ENCODE data around the gene DVL1. TPM values are rescaled to one million over a fixed set of nuclear protein-coding genes. Genes with fewer than 3 reads are reported as not detected.

Gene DVL1
- total and polyA plus RNA-seq, 10 of the 15 experiments (the other 5 are each of a cell fraction or from before 2014, with no cell fraction given) = 0.10 to 31.1 (median 4.6) TPM

DNA sequence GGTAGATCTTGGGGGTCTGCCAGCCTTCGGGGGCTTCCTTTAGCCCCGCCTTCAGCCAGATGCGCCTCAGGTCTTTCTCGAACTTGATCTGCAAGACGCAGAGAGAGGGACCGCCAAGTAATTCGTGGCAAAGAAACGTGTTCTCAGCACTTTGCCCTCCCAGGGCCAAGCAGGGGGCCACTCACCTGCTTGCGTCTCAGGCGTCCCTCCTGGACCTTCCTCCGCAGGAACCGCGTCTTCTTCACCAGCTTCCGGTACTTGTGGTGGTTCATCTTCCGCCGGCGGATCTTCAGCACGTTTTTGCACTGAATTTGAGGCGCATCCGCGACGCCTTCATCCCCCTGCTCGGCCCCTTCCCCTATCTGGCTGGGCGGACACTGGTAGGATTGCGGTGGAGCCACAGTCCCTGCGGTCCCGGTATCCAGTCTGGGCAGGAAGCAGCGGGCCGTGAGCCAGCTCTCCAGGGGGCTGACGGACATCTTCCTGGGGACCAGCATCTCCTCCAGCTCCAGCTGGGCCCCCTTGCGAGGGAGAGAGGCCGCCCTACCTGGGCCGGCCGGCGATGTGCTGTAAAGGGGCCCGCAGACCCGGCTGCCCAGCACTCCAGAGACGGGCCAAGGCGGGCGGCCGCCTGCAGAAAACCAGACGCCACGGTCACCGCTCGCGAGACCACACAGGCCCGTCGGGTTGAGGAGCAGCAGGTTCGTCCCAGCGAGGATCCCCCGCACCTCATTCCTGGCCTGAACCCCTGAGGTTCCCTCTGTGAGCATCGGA is 24.8 kb upstream of the DVL1 start:
- Histone ChIP-seq H2AFZ (ENCODE audit: control insufficient read depth, low read depth, low read length) (no peak overlapping the region), H3K4me3 (peak overlapping the region; percentile 94), H3K27me3 (replicated peaks in 1 of 2; ENCODE audit: control insufficient read depth in 2 of 2, insufficient read depth in 2 of 2, low read length in 1 of 2) (no peaks in the 10 kb centered on the region), H3K9me3 (replicated peaks; ENCODE audit: control insufficient read depth, insufficient read depth, low read length) (no peaks in the 10 kb centered on the region), H3K36me3 (ENCODE audit: control insufficient read depth in 2 of 2, insufficient read depth in 2 of 2, low read length in 1 of 2) (peaks cover 0 to 3% of the 10 kb centered on the region in 2 experiments; a peak in 2 of 4 replicates), H3K4me2 (ENCODE audit: control insufficient read depth, insufficient read depth) (peak overlapping the region; percentile 95), H3K79me2 (ENCODE audit: control insufficient read depth, insufficient read depth, low read length) (peaks cover 30% of the 10 kb centered on the region), H3K4me1 (ENCODE audit: control insufficient read depth, insufficient read depth, low read length) (peaks cover 24% of the 10 kb centered on the region), H3K27ac (ENCODE audit: control insufficient read depth, insufficient read depth) (peak overlapping the region; percentile 86), H3K9ac (ENCODE audit: control insufficient read depth, insufficient read depth, low read length) (peak overlapping the region; percentile 95), H4K20me1 (ENCODE audit: control insufficient read depth, insufficient read depth) (no peaks in the 10 kb centered on the region)
- POLR2A ChIA-PET = interaction anchor here (1.2 to 2.5 kb wide), 2 partner anchors 25 to 131 kb away, joined by 3 to 17 read pairs; partner anchors contain the start of gene CCNL2
- intact Hi-C loops (cut with micrococcal nuclease; ENCODE audit: unreplicated experiment) = loop anchor here (2.0 to 10.0 kb wide), 2 partner anchors 65 to 131 kb away; partner anchors contain the start of gene PUSL1
- FAIRE-seq (no peak), DNase-seq (ENCODE audit: low read depth, low spot score) (no peak), ATAC-seq (no peak)
- SMC1A ChIA-PET (ENCODE audit: uncharacterized antibody, unreplicated experiment) = interaction anchor here (1.1 to 1.5 kb wide), 2 partner anchors 32 to 64 kb away, joined by 3 to 5 read pairs; no protein-coding TSS in a partner anchor
- RAD21 ChIA-PET (ENCODE audit: unreplicated experiment) = interaction anchor here (1.4 kb wide), 2 partner anchors 25 to 26 kb away, joined by 4 read pairs; partner anchors contain the start of gene CCNL2
- 54% methylated on average over 52 of the region's 52 CpGs for WGBS (ENCODE audit: insufficient coverage, insufficient replicate concordance, low lambda C conversion rate, missing lambda C conversion rate)
- no peak for TF ChIP-seq ZNF384 (IDR thresholded peaks at IDR 0.05; ENCODE audit: borderline replicate concordance, low read depth, low read length)
- TF ChIP-seq ZNF274 (IDR thresholded peaks at IDR 0.05; ENCODE audit: insufficient read depth, insufficient read length) = no peak
- no peak for TF ChIP-seq ASH2L (IDR thresholded peaks at IDR 0.05; ENCODE audit: borderline replicate concordance, low read depth)
- in situ Hi-C loops (cut with MboI) = no loop called here
- CTCF ChIA-PET = interaction anchor here (1.0 to 2.8 kb wide), 3 partner anchors 26 to 132 kb away, joined by 3 to 15 read pairs (median 4); no protein-coding TSS in a partner anchor
- TSS peak; percentile 74 for BruUV-seq (replicated peaks)
